HG03060 (cell line): ENCODE measurements around the gene ADRB2.
A peak's percentile ranks its signal among the peaks of the same experiment; 100 is the strongest.

Experiments
- ATAC-seq: cut with Tn5 transposase; IDR thresholded peaks from one replicate; pipeline ENCODE4 v1.9.1; 2021; ENCODE audit warnings: low read depth, moderate number of reproducible peaks; ENCODE audit not compliant: unreplicated experiment

ADRB2 gene

DNA sequence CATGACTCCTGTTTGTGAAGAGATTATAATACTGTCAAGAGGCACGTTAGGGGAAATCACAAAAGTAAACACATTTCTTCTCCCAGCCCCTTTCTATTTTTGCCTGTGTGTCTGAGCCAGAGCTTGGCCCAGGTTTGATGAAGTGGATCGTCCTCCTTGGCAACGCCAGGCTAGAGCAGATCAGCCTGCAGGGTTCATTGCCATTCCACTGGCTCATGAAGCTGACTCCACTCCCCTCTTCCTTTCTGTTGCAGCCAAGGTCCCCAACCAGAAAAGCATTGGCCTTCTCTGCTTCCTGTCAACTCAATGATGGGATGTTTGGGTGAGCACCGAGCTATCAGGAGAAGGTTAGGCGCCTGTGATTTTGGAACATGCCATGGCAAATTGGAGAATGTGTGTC lies 3.3 kb downstream of the ADRB2 start:
- no peak for ATAC-seq

DNA sequence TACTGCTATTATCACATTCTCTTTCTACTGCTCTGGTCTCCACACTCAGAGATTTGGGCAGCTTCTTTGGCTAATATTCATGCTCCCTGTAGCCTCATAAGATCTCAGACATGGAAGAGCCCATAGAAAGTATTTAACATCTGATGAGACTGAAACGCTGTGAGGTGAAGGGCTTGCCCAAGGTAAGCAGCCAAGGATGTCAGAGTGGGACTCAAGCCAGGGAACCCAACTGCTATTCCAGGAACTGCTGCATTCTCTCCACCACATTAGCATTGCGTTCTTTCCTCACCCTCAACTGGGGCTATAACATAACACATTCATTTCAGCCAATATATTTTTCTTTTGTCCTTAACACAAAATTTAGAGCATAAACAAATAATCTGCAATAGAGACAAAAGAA lies 3.8 kb downstream of the ADRB2 start:
- ATAC-seq, result no peak

DNA sequence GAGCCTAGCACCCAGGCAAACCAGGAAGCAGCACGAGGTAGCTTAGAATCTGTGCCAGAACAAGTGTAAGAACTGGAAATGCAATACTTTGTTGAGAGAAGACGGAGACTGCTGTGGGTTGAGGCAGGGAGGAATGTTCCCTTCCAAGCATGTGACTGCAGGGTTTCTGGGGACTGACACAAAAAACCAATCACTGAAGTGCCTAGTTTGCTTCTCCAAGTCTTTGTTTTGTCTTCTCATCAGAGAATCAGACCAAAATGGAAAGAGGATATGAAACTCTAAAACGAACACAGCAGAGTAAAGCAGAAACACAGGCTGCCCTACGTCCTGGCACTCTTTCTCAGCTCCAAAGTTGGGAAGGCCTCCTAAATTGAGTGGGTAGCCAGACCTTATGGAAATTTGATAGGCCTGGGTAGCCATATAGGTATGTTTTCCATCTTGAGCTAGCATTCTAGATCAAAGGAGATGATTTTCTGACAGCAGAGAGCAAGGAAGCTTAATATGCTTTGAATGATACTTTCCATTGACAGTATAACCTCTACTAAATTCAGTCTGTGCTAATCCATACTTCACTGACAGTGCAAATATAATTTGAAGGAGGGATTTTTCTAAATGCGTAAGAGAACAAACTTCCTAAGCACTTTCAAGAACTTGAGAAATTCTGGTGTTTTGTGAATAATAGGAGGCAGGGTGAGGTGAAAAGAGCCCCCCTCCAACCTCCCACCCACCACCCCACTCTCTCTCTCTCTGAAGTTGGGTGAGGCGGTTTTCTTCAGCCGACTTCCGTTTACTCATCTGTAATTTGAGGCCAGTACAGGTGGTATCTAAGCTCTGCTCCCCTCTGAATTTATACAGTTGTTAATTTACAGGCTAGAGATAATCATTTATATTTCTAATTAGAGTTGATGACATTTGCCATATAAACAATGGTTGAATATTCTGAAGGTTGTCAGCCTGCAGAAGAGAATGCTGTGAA lies 5.5 kb downstream of the ADRB2 start:
- ATAC-seq, result peak; percentile 79

DNA sequence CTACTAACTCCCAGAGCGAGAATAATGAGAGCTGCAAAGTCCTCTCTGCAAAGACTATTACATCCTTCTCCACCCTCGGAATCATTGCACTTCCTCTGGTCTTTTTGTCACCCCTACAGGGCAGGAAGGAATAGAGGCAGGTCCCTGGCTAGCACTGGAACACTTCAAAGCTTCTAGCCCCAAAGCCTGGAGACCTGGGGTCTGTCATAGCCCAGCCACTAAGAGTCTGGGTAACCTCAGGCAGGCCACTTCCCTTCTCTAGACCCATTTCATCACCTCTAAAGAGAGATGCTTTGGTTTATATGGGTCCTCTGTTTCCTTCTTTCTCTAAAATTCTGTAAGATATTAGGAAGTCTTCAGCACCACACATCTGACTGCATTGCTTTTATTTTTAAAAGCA lies 6.7 kb downstream of the ADRB2 start:
- ATAC-seq, result no peak

DNA sequence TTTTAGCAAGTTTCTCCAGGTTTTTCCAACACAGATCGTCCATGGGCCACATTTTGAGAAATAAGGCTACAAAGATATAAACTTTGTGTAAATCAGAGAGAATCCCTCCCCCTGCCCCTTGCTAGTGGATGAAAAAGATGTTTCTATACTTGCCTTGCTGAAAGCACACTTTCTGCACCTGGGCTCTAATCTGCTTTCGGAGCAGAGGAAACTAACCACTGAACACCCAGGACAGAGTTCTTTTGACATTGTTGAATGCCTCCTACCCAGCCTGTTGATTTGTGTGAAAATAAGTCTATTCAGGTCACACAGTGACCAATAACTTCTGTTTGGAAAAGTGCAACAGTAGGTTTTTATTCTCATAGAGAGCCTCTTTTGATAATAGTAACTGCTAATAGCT lies 7.5 kb downstream of the ADRB2 start:
- no peak for ATAC-seq

DNA sequence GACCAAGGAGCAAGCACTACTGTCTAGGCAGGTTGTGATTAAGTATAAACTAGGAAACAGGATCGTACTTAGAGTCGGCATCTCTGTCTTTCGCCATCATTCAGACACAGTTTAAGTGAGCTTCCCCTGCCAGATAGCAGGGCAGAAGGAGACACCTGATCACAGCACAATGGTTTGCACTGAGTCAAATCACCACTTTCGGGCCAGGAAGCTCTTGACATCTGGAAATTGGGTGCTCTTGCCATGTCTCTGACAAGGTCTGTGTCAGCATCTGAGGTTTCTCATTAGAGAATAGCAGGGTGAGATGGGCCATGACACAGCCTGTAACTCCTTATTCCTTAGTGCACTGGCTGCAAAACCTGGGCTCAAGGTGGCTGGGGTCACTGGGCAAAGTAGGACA lies 8.3 kb downstream of the ADRB2 start:
- ATAC-seq, result peak; percentile 37

DNA sequence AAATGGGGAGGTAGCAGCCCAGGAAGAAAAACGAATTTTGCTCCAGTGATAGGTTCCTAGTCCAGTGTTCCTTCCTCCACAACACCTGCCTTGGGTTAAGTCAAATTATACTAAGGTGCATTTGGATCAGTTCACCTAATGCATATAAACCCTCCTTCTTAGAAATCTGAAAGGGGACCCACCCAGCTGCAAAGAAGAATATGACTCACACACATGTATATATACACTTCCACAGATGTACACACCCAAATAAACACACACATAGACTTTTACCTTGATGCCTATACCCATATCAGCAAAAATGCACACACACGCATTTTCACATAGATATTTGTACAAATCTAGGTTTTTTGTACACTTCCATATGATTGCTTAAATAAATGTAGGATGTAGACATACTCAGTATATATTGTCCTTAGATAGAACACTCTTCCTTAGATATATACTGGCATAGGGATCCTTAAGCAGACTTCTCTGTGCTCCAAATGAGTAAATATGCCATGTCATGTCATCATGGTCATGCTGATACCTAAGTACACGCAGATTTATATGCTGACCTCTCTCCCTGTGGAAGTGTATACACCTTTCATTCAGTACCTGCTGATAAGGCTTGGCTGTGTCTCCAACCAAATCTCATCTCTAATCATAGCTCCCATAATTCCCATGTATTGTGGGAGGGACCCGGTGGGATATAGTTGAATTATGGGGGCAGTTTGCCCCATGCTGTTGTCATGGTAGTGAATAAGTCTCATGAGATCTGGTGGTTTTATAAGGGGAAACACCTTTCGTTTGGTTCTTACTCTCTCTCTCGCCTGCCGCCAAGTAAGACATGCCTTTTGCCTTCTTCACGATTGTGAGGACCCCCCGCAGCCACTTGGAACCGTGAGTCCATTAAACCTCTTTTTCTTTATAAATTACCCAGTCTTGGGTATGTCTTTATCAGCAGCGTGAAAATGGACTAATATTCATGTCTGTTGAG lies 10.2 kb downstream of the ADRB2 start:
- no peak for ATAC-seq

DNA sequence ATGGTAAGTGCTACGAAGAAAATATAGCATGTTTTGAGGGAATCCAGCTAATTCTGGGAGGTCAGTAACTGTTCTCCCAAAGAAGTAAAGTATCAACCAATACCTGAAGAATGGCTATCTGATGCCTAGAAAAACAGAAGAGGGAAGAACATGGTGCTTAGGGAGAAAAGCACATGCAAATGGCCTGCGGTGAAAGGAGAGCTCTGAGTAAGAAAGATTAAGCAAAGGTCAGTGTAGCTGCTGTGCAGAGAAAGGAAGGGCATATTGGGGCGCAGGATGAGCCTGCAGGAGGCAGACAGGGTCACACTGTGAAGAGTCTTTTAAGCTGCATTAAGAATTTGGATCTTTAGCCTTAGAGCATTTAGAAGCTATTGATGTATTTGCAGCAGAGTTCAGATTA lies 11.0 kb downstream of the ADRB2 start:
- ATAC-seq, result no peak

DNA sequence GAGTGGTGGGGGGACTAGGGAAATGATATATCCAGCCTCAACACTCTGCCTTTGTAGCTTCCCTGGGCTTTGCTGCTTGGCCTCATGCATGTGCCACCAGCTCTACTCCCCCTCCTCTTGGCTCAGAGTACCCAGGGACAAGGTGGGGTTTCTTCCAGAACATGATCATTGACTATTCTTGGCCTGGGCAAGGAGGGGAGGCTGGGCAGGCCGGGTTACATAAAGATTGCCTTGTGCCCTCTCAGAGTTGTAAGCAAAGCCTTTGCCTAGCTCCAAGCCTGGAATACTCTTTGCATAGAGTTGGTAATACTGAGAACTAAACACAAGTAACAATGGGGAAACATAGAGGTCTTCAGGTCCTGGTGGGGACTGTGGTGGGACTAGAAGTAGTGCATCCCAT lies 11.9 kb downstream of the ADRB2 start:
- no peak for ATAC-seq

DNA sequence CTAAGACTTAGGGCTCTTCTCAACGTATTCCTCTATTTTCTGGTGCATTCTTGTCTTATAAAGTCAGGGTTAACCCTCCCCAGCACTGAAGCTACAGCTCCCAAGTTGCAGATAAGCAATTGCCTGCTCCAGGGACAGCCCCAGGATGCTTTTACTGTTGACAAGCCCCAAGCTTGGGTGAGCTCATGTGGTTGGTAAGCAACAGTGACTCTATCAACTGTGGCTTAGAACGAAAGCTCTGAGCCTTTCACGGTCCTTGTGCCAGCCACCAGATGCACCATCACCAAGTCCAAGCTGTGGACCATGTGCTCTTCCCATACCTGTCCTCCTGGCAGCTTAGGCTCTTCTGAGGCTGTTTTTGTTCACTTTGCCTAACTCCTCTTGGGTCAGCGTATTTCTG lies 13.5 kb downstream of the ADRB2 start:
- ATAC-seq, result peak; percentile 54

DNA sequence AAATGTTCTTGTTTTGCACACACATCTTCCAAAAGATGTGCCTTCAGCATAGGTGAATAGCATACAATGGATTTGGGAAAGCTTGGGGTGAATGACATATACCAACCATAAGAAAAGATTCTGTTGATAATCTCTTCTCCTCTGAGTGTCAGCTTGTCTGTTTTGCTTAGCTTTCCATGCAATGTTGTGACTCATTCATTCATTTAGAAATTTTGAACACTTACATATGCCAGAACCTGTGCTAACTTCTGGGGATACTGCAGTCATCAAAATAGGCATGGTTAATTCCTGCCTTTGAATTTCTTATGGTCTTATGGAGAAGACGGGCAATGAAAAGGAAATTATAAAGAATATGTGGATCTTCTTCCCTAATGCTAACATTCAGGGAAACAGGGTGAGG lies 14.1 kb downstream of the ADRB2 start:
- ATAC-seq, result no peak

DNA sequence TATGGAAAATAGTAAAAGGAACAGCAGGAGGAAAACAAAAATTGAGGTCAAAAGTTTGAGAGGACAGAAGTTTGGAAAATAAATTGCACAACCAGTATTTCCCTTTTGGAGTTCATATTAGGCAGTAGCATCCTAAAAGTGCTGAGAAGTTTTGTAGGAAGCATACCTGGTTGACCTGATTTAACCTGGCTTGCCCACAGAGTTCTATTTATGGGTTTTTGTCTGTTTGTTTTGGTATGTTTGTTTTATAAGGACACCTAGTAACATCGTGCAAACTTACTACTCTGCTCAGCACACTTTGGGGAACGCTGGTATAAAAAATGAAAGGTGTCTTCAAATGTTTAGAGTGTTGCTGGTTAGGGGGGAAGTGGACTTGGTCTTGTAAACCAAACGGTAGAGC lies 15.1 kb downstream of the ADRB2 start:
- ATAC-seq, result no peak

DNA sequence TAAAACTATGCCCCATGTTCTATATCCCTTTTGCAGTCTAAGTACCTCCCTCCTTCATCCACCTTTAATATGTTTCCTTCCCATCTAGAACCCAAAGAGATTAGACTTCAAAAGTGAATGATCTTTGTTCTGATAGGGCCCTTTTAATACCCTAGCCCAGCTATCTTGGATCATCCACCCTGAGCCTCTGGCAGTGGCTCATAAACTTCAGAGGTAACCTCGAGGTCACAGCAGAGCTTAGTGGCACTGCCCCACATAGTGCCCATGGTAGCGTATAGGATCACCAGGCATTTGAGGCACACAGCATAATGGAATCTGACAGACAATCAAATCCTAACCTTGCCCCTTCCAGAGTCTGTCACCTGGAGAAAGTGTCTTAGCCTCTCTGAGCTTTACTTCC lies 15.8 kb downstream of the ADRB2 start:
- no peak for ATAC-seq

DNA sequence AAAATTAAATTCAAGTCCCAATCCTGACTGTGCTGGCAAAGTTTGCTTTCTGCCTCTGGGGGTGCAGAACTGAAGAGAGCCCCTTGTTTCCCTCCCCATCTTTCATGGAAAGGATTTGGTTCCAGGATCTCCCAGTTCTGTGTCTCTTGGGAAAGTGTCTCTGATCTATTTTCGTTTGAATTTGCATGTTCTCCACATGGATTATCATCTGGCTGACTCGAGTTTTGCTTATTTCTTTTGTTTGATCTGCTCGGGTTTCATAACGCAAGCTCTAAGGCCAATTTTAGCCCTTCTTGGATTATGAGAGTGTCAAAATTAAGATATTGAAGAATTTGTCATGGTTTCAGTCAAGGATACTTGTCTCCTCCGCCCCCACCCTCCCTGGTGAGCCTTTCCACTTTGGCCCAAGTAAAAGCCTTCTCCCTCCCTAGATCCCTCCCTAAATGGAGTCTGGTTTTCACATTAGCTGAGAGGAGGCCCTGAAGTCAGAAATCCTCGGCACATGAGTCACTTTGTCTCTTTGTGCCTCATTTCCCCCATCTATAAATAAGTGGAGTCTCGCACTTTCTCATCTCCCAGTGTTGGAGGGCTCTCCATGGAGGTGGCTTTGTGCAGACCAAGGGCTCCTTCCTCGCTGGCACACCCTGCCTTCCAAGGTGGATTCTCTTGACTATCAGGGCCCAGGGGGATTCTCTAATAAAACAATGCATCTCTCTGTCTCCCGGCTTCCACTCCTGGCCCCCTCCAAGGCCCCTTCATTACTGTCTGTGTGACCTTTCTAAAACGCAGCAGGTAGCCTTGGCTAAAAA lies 17.3 kb downstream of the ADRB2 start:
- ATAC-seq, result no peak

DNA sequence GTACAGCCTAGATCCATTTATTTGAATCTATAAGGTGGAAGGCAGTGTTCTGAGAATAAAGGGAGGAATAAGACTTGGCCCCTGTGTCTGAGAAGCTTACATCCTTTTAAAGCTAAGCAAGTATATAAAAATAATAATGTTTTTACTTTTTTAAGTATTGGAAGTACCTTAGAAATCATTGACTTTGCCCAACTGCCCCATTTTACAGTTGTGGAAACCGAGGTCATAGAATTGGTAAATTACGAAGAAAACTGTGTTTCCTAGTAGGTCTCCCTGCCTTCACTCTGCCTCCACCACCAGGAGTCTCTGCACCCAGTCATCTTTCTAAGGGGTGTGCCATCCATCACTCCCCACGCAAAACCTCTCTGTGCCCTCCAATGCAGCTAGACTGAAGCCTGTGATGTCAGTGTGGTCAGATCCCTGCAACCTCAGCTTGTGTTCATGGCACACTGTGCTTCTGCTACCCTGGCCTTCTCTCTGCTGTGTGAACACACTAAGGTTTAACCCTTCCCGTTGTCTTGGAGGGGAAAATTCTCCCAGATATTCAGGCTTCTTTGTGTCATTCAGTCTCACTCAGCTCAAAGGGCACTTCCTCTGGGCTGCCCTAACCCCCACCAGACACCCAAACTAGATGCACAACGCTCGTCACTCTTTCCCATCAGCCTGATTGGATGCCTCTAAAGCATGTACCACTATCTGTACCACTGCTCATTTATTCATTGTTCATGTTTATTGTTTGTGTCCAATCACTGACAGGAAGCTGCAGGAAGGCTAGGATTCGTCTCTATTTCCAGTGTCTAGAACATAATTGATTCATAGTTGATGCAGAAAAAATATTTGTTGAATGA lies 18.2 kb downstream of the ADRB2 start:
- ATAC-seq, result no peak

DNA sequence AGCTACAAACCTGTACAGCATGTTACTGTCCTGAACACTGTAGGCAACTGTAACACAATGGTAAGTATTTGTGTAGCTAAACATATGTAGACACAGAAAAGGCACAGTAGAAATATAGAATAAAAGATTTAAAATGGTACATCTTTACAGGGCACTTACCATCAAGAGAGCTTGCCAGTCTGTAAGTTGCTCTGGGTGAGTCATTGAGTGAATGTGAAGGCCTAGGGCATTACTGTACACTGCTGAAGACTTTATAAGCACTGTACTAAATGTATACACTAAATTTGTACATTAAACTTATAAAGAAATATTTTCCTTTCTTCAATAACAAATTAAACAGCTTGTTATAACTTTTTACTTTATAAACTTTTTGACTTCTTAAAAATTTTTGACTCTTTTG lies 20.5 kb downstream of the ADRB2 start:
- no peak for ATAC-seq

DNA sequence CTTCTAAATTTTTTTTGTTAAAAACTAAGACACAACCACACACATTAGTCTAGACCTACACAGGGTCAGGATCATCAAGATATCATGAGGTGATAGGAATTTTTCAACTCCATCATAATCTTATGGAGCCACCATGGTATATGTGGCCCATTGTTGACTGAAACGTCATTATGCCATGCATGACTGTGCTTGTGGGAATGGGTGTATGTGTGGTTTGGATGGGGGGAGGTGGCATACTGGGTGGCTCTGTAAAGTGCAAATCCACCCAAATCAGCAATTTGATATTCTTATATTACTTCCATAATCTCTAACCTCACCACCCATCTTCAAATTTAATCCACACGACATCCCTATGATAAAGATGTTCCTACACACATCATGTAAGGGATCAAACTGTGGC lies 21.0 kb downstream of the ADRB2 start:
- no peak for ATAC-seq

DNA sequence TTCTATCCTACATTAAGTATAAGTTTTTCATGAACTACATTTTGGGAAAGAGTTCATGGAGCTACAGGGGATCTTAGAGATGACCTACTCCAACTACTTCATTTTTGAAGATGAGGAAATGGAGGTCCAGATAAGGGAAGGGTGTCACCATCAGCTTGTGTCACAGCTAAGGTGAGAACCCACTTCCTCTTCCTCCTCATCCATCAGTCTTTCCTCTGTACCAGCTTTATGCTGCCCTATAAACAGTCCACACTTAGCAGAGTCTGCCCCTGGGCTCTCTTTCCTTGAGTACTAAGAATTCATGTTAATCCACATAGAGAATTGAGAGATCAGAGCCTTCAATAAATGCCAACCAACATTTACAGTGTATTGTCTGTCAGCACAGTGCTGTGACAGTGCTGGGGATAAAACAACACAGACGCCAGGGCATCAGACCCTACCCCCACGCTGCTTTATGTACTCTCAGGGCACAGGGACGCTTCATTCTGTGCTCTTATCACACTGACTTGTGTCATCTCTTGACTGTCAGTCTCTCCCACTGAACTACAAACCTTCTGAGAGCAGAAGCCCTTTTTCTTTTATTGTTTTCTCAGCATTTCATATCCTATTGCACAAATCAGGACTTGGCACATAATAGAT lies 22.1 kb downstream of the ADRB2 start:
- ATAC-seq, result no peak

DNA sequence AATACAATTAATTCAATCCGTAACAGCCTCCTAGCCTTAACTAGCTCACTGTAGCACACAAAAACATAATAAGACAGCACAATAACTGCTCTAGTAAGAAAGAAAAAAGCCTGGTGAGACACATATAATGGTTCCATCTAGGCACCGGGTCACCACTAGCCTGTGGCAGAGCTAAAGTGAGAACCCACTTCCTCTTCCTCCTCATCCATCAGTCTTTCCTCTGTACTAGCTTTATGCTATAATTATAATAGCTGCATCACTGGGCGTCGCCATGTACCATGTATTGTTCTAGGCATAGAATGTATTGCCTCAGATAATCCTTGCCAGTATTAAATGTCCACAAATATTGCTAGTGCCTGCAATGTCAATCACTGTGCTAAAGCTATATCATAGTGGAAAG lies 23.1 kb downstream of the ADRB2 start:
- ATAC-seq, result no peak
